Upper lobe of right lung (tissue), 1 donor: ENCODE results near the gene ITIH1. TPM values are rescaled to one million over a fixed set of nuclear protein-coding genes. Genes with fewer than 3 reads are reported as not detected.

Experiments
- ATAC-seq: fragments of 200-7000 bp; cut with Tn5 transposase; one replicate; pipeline ENCODE4 v1.9.1; 2020; ENCODE audit warnings: mild to moderate bottlenecking, moderate library complexity
- DNase-seq: peaks from one replicate; pipeline ENCODE4 v3.0.0-alpha.2; 2020
- H3K27ac ChIP-seq: fragments of 200-600 bp; one replicate; pipeline ENCODE4 v1.8.0; 2022
- H3K27me3 ChIP-seq: fragments of 200-600 bp; one replicate; pipeline ENCODE4 v1.8.0; 2022; ENCODE audit warnings: mild to moderate bottlenecking
- H3K36me3 ChIP-seq: fragments of 200-600 bp; one replicate; pipeline ENCODE4 v1.8.0; 2022
- H3K4me1 ChIP-seq: fragments of 200-600 bp; one replicate; pipeline ENCODE4 v1.8.0; 2022
- H3K4me3 ChIP-seq: fragments of 200-600 bp; one replicate; pipeline ENCODE4 v1.8.0; 2022; ENCODE audit warnings: mild to moderate bottlenecking
- H3K9me3 ChIP-seq: fragments of 200-600 bp; one replicate; pipeline ENCODE4 v1.8.0; 2022
- CTCF ChIP-seq: fragments of 200-600 bp; IDR thresholded peaks from one replicate; pipeline ENCODE4 v1.8.0; 2022; ENCODE audit warnings: antibody characterized with exemption
- intact Hi-C: fragments of 100-400 bp; cut with DNase I; formaldehyde crosslinking; loops from one replicate; pipeline ENCODE4 v1.11.0; 2022
- total RNA-seq: library from RNA; stranded (reverse); fragmentation: NEBNext Ultra II Directional; extraction: Animal tissue kit (Norgen Biotek cat#: 25700); gene quantifications from one replicate; pipeline ENCODE4 v1.2.1, GENCODE V29; 2021
- donor health status: DM: no; HTN: yes; CAD: no; lungs with severe emphysema.

Gene ITIH1
- total RNA-seq, 1 donor from 2014 or later = not detected

DNA sequence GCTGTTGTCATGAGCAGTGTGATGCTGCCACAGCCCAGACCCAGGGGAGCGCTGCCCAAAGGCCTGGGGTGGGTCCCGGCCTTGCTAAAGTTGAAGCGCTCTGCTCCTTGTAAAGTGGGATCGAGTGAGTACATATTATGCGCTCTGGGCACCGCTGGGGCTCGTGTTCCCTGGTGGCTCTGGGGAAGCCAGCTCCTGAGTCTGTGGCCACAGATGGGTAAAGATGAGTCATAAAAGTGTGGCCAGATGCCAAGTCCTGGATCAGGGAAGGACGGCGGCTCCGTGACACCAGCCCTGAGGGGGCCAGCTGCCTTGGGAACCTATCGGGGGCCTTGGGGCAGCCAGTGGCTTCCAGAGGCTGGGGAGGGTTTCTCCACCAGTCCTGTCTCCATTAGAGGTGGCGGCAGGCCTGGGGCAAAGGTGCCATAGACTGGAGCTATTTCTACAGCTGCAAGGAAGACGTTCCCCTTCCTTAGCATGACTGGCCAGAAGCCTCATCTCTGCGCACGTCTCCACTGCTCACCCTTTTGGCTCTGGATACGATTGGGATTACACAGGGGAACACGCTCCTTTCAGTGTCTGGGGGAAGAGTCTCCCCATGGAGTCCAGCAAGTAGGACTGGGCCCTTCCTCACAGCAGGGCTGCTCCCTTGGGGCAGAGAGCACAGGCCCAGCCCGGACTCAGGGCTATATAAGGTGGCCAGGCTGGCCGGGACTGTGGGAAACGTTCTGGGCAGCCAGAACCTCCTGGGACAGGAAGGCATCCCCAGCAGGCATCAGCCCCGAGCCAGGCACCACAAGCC, 54.3 kb downstream of the ITIH1 start:
- intact Hi-C loops = no loop called here
- H3K4me3 ChIP-seq = no peak overlapping the region
- H3K27ac ChIP-seq = peak overlapping the region; percentile 14
- ATAC-seq = peak; percentile 32
- TF ChIP-seq CTCF = no peak
- no peaks in the 10 kb centered on the region for H3K27me3 ChIP-seq
- peaks cover 10% of the 10 kb centered on the region for H3K4me1 ChIP-seq
- peaks cover 9% of the 10 kb centered on the region for H3K36me3 ChIP-seq
- no peaks in the 10 kb centered on the region for H3K9me3 ChIP-seq
- DNase-seq = no peak

DNA sequence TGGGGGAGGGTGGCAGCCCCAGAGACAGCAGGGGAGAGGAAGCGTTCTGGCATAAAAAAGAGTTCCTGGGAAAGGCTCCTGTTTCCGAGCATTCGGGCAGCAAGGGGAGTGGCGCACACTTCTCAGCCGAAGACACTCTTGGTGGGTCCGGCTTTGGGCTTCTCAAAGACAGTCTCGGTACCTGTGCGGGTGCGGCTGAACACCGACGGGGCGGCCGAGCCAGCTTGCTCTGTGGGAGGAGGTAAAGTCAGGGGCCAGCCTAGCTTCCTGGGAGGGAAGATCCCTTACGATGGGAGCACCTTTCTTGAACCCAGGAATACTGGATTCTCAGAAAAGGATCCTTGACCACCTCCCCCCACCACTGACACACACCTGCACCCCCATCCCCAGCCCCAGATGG, 55.8 kb downstream of the ITIH1 start:
- TF ChIP-seq CTCF = no peak
- no peak overlapping the region for H3K27ac ChIP-seq
- no peak for DNase-seq
- H3K27me3 ChIP-seq = no peaks in the 10 kb centered on the region
- H3K4me3 ChIP-seq = no peak overlapping the region
- no peaks in the 10 kb centered on the region for H3K9me3 ChIP-seq
- intact Hi-C loops = no loop called here
- H3K36me3 ChIP-seq = peaks cover 9% of the 10 kb centered on the region
- no peak for ATAC-seq
- peaks cover 10% of the 10 kb centered on the region for H3K4me1 ChIP-seq

DNA sequence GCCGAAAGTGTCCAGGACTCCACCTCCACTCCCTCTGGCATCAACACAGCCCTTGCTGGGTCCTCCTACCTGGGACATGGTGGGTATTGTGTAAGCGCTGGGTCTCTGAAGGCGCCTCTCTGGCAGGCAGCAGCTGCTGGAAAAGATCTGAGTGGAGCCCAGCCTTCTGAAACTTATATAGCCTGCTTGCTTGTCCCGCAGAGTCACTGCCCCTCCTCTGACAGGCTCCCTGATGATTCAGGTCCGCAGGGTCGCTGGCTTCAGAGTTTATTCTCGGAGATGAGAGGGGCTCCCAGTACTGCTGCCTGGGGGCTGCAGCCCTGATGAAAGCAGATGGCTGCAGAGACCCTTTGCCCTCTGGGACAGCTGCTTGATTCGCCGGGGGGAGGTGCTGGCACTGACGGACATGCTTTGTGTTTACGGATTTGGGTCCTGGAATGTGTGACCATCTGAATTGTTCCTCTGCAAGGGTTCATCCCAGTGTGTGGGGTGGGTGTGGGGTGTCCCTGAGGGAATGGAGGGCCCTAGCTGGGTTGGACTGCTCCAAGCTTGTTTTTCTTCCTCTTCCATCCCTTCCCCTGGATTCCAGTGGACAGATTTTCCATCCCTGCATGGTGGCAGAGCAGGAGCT, 57.6 kb downstream of the ITIH1 start, which contains the start of gene MUSTN1:
MUSTN1 (minus strand) TSS at position 149 of the 631 bp plus-strand sequence; CDS start at position 78, 71 bp downstream.
- peaks cover 10% of the 10 kb centered on the region for H3K4me1 ChIP-seq
- H3K27ac ChIP-seq = peak within 1 kb of the TSS; percentile 24
- TF ChIP-seq CTCF = no peak
- H3K27me3 ChIP-seq = no peaks in the 10 kb centered on the region
- intact Hi-C loops = no loop called here
- no peak for DNase-seq
- H3K4me3 ChIP-seq = peak within 1 kb of the TSS; percentile 19
- no peaks in the 10 kb centered on the region for H3K9me3 ChIP-seq
- H3K36me3 ChIP-seq = peaks cover 11% of the 10 kb centered on the region
- ATAC-seq = no peak

DNA sequence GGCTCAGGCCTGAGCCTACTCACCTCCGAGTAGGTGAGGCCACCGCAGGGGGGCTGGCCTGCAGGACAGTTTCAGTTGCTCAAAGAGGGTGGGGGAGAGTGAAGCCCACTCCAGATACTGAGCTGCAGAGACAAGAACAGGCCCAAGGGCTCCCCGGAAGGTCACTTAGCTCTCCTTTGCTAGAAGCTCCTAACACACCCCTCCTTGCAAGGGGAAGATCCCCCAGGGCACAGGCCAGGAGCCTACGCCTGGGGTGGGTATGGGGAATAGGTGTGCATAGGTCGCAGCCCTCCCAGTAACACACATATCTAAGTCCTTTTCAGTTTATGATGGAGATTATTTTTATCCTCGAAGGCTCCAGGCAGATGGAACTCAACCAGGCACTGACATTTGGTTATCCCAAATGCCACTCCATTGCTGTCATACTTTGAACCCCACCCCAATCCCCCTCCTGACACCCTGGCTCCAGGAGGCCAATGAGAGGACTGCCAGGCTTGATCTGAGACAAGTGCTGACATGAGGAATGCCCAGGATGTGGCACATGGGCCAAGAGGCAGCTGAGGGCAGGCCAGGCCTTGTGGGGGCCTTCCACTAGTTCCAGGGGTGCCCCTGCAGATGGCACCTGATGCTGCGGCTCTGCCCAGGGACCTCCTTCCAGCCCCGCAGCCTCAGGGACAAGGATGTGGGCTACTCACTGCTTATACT, 58.5 kb downstream of the ITIH1 start:
- H3K9me3 ChIP-seq = no peaks in the 10 kb centered on the region
- DNase-seq (no peak), ATAC-seq (no peak)
- intact Hi-C loops = no loop called here
- H3K36me3 ChIP-seq = peaks cover 19% of the 10 kb centered on the region
- H3K27ac ChIP-seq = no peak overlapping the region
- peaks cover 10% of the 10 kb centered on the region for H3K4me1 ChIP-seq
- no peaks in the 10 kb centered on the region for H3K27me3 ChIP-seq
- H3K4me3 ChIP-seq = no peak overlapping the region
- no peak for TF ChIP-seq CTCF

- ATAC-seq (no peak), DNase-seq (no peak)
- intact Hi-C loops = no loop called here
- Histone ChIP-seq H3K27ac (no peak overlapping the region), H3K4me1 (peaks cover 10% of the 10 kb centered on the region), H3K36me3 (peaks cover 25% of the 10 kb centered on the region), H3K27me3 (no peaks in the 10 kb centered on the region), H3K9me3 (no peaks in the 10 kb centered on the region), H3K4me3 (no peak overlapping the region)
- no peak for TF ChIP-seq CTCF
These were observed 59.1 kb downstream of the ITIH1 start for GRCh38 chr3:52836471-52836845.
